GM10266 (cell line): ENCODE results near the gene AGAP1.

Source experiments
- DNase-seq: peaks from one replicate; pipeline ENCODE4 v3.0.0; 2012; ENCODE audit errors: extremely low spot score
- CTCF ChIP-seq: IDR thresholded peaks from 2 replicates; pipeline ENCODE4 v1.5.1; 2012; ENCODE audit warnings: mild to moderate bottlenecking, low read depth; ENCODE audit not compliant: control insufficient read depth, insufficient read depth; ENCODE audit errors: missing control alignments

Gene AGAP1

GRCh38 chr2:235968616-235969324 is 474.9 kb downstream of the AGAP1 start:
- no peak for TF ChIP-seq CTCF
- no peak for DNase-seq

GRCh38 chr2:235970204-235971040 is 476.6 kb downstream of the AGAP1 start:
- TF ChIP-seq CTCF, result no peak
- no peak for DNase-seq

- no peak for TF ChIP-seq CTCF
- no peak for DNase-seq
These were observed 482.7 kb downstream of the AGAP1 start for GRCh38 chr2:235976516-235976915.

- TF ChIP-seq CTCF, result no peak
- DNase-seq, result no peak
These were observed 483.1 kb downstream of the AGAP1 start for GRCh38 chr2:235976956-235977355.

- no peak for TF ChIP-seq CTCF
- no peak for DNase-seq
These were observed 483.6 kb downstream of the AGAP1 start for GRCh38 chr2:235977445-235977844.

- TF ChIP-seq CTCF, result no peak
- no peak for DNase-seq
These were observed 484.2 kb downstream of the AGAP1 start for GRCh38 chr2:235978022-235978421.

GRCh38 chr2:235979037-235979436 is 485.2 kb downstream of the AGAP1 start:
- no peak for DNase-seq
- TF ChIP-seq CTCF, result no peak
